Measurements from ENCODE around the gene PER3. TPM values are rescaled to one million over a fixed set of nuclear protein-coding genes. Genes with fewer than 3 reads are reported as not detected.

Gene PER3
- total and polyA plus RNA-seq, 9 of the 15 experiments (the other 6 are each of a cell fraction or from before 2014, with no cell fraction given) = 11.9 to 22.5 (median 14.6) TPM

DNA sequence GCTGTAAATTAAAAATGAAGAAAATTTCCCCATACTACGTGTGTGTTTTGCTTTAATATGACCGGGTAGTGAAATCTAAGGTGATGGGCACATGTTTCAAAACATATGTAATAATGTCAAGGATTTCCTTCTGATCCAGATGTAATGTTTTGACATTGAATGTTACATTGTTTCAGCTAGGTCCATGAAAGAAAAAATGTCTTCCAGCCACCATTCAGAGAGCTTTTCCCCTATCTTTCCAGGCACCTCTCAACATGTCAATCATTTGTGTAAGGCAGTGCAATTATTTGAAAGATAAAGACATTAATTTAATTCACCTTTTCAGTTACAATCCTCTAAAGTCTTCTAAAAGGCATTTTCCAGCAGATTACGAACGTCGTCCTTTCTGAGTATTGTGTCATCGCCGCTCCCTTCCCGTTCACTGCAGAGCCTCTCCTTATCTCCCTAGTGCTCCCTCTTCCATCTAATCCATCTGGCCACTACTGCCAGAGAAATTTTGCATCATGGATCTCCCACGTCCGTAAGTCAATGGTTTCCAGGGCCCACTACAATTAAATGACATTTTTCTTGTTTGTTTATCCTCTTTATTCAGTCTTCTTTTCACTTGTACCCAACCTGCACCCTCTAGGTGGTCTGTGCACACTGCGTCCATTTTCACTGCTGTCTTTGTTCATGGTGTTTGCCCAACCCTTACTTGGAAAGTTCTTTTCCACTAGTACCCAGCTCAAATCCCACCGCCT is 14.2 kb upstream of the PER3 start (continued):
- peak; percentile 65; the same call in 1 of the 2 replicates for TF ChIP-seq JUND (IDR thresholded peaks at IDR 0.05; ENCODE audit: borderline replicate concordance, low read depth, low read length)
- peak; percentile 58; the same call in 1 of the 3 replicates for TF ChIP-seq JUND (tag; IDR thresholded peaks at IDR 0.05; ENCODE audit: borderline replicate concordance, low read depth, low read length)
- no peak for TF ChIP-seq GTF2E2 (tag; IDR thresholded peaks at IDR 0.05)
- TF ChIP-seq ARID1B (IDR thresholded peaks at IDR 0.05) = peak; percentile 84
- TF ChIP-seq ZEB2 (IDR thresholded peaks at IDR 0.05) = 0 out of 2 replicates have a peak, but pooled peaks have one; percentile 35
- TF ChIP-seq MTA1 (IDR thresholded peaks at IDR 0.05; ENCODE audit: borderline replicate concordance) = peak; percentile 34; the same call in 1 of the 2 replicates
- TF ChIP-seq CXXC5 (CRISPR knock-in tag; IDR thresholded peaks at IDR 0.05) = peak; percentile 35
- TF ChIP-seq ARNT (IDR thresholded peaks at IDR 0.05) = peak in 1 of 2 experiments; percentile 41; a peak in 1 of 4 replicates
- TF ChIP-seq, protein P1, sequence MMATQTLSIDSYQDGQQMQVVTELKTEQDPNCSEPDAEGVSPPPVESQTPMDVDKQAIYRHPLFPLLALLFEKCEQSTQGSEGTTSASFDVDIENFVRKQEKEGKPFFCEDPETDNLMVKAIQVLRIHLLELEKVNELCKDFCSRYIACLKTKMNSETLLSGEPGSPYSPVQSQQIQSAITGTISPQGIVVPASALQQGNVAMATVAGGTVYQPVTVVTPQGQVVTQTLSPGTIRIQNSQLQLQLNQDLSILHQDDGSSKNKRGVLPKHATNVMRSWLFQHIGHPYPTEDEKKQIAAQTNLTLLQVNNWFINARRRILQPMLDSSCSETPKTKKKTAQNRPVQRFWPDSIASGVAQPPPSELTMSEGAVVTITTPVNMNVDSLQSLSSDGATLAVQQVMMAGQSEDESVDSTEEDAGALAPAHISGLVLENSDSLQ (IDR thresholded peaks at IDR 0.05) = peak; percentile 72
- TF ChIP-seq RBM15 (IDR thresholded peaks at IDR 0.05; ENCODE audit: insufficient read depth, low read length) = no peak
- TF ChIP-seq ZNF24 (IDR thresholded peaks at IDR 0.05) = no peak
- TF ChIP-seq, protein P2, sequence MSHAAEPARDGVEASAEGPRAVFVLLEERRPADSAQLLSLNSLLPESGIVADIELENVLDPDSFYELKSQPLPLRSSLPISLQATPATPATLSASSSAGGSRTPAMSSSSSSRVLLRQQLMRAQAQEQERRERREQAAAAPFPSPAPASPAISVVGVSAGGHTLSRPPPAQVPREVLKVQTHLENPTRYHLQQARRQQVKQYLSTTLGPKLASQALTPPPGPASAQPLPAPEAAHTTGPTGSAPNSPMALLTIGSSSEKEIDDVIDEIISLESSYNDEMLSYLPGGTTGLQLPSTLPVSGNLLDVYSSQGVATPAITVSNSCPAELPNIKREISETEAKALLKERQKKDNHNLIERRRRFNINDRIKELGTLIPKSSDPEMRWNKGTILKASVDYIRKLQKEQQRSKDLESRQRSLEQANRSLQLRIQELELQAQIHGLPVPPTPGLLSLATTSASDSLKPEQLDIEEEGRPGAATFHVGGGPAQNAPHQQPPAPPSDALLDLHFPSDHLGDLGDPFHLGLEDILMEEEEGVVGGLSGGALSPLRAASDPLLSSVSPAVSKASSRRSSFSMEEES (CRISPR knock-in tag; IDR thresholded peaks at IDR 0.05) = no peak
- TF ChIP-seq SMARCA5 (IDR thresholded peaks at IDR 0.05) = 0 out of 2 replicates have a peak, but pooled peaks have one; percentile 52
- TF ChIP-seq CTBP1 (IDR thresholded peaks at IDR 0.05; ENCODE audit: borderline replicate concordance) = peak; percentile 66; the same call in 1 of the 2 replicates
- no peak for TF ChIP-seq HNRNPK (IDR thresholded peaks at IDR 0.05; ENCODE audit: low read depth, low read length, poor library complexity, severe bottlenecking)
- TF ChIP-seq, protein P3, sequence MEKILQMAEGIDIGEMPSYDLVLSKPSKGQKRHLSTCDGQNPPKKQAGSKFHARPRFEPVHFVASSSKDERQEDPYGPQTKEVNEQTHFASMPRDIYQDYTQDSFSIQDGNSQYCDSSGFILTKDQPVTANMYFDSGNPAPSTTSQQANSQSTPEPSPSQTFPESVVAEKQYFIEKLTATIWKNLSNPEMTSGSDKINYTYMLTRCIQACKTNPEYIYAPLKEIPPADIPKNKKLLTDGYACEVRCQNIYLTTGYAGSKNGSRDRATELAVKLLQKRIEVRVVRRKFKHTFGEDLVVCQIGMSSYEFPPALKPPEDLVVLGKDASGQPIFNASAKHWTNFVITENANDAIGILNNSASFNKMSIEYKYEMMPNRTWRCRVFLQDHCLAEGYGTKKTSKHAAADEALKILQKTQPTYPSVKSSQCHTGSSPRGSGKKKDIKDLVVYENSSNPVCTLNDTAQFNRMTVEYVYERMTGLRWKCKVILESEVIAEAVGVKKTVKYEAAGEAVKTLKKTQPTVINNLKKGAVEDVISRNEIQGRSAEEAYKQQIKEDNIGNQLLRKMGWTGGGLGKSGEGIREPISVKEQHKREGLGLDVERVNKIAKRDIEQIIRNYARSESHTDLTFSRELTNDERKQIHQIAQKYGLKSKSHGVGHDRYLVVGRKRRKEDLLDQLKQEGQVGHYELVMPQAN (IDR thresholded peaks at IDR 0.05; ENCODE audit: borderline replicate concordance) = 0 out of 2 replicates have a peak, but pooled peaks have one; percentile 14
- TF ChIP-seq, protein P4, sequence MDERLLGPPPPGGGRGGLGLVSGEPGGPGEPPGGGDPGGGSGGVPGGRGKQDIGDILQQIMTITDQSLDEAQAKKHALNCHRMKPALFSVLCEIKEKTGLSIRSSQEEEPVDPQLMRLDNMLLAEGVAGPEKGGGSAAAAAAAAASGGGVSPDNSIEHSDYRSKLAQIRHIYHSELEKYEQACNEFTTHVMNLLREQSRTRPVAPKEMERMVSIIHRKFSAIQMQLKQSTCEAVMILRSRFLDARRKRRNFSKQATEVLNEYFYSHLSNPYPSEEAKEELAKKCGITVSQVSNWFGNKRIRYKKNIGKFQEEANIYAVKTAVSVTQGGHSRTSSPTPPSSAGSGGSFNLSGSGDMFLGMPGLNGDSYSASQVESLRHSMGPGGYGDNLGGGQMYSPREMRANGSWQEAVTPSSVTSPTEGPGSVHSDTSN (CRISPR knock-in tag; IDR thresholded peaks at IDR 0.05; ENCODE audit: low read depth) = no peak
- TF ChIP-seq, protein P4 (tag; conservative IDR thresholded peaks at IDR 0.05; ENCODE audit: low read depth) = peak; percentile 40; the same call in 1 of the 2 replicates
- TF ChIP-seq MEF2D (tag; conservative IDR thresholded peaks at IDR 0.05; ENCODE audit: low read depth) = no peak
- TF ChIP-seq RBM17 (IDR thresholded peaks at IDR 0.05; ENCODE audit: borderline replicate concordance, low read depth, low read length) = no peak
- TF ChIP-seq RNF2 (IDR thresholded peaks at IDR 0.05) = peak; percentile 8; the same call in 1 of the 2 replicates

Measured in K562 (cell line).